Activated naive CD4-positive, alpha-beta T cell treated with anti-CD3 and anti-CD28 coated beads, Interleukin-2, amount 10 ng/mL, durations not matched to agents 7 days and 5 days (primary cell): ENCODE results near the gene ST6GAL1.
"Not testable (repeated sequence)": the region's sequence is repeated elsewhere in the genome, so short reads cannot be mapped to it uniquely, and the experiment has no call there.

Experiments used
- CTCF ChIA-PET: fragments of 350-600 bp; sonication (Branson Sonifier 250); formaldehyde crosslinking; loops from one replicate; lab custom pipeline; 2021; ENCODE audit warnings: antibody characterized with exemption; lab: Charles Lee
- DNase-seq: peaks from one replicate; pipeline ENCODE4 v3.0.0-alpha.2; 2020
- H3K27ac Mint-ChIP-seq: one replicate; pipeline ENCODE4 v1.8.0; 2021; ENCODE audit warnings: mild to moderate bottlenecking, moderate library complexity, mixed read lengths
- H3K27me3 Mint-ChIP-seq: one replicate; pipeline ENCODE4 v1.8.0; 2021; ENCODE audit warnings: mild to moderate bottlenecking, mixed read lengths
- H3K36me3 Mint-ChIP-seq: one replicate; pipeline ENCODE4 v1.8.0; 2021; ENCODE audit warnings: mixed read lengths
- H3K4me1 Mint-ChIP-seq: one replicate; pipeline ENCODE4 v1.8.0; 2021; ENCODE audit warnings: mixed read lengths
- H3K4me3 Mint-ChIP-seq: one replicate; pipeline ENCODE4 v1.8.0; 2021; ENCODE audit warnings: mild to moderate bottlenecking, moderate library complexity, mixed read lengths
- H3K9me3 Mint-ChIP-seq: one replicate; pipeline ENCODE4 v1.8.0; 2021; ENCODE audit warnings: mixed read lengths

The ST6GAL1 gene

GRCh38 chr3:187011915-187012314 lies 81.6 kb downstream of the ST6GAL1 start:
- H3K36me3 Mint-ChIP-seq = peaks cover 64% of the 10 kb centered on the region
- H3K4me1 Mint-ChIP-seq = peaks cover 73% of the 10 kb centered on the region
- no peaks in the 10 kb centered on the region for H3K27me3 Mint-ChIP-seq
- CTCF ChIA-PET = no interaction called here
- no peak for DNase-seq
- H3K9me3 Mint-ChIP-seq = peaks cover 4% of the 10 kb centered on the region
- H3K4me3 Mint-ChIP-seq = no peak overlapping the region
- peak overlapping the region; percentile 92 for H3K27ac Mint-ChIP-seq

- H3K36me3 Mint-ChIP-seq = peaks cover 61% of the 10 kb centered on the region
- H3K27ac Mint-ChIP-seq = peak overlapping the region; percentile 92
- CTCF ChIA-PET = no interaction called here
- H3K9me3 Mint-ChIP-seq = peaks cover 2% of the 10 kb centered on the region
- H3K4me1 Mint-ChIP-seq = peaks cover 66% of the 10 kb centered on the region
- DNase-seq = peak; percentile 81
- H3K27me3 Mint-ChIP-seq = no peaks in the 10 kb centered on the region
- peak overlapping the region; percentile 31 for H3K4me3 Mint-ChIP-seq
These were observed 82.3 kb downstream of the ST6GAL1 start for GRCh38 chr3:187012609-187013051.

- H3K4me3 Mint-ChIP-seq = peak overlapping the region; percentile 31
- no peaks in the 10 kb centered on the region for H3K9me3 Mint-ChIP-seq
- H3K36me3 Mint-ChIP-seq = peaks cover 61% of the 10 kb centered on the region
- CTCF ChIA-PET = interaction anchor here (0.9 kb wide), 1 partner anchor 8 kb away, joined by 3 read pairs; no protein-coding TSS in a partner anchor
- H3K27ac Mint-ChIP-seq = peak overlapping the region; percentile 92
- no peaks in the 10 kb centered on the region for H3K27me3 Mint-ChIP-seq
- no peak for DNase-seq
- peaks cover 60% of the 10 kb centered on the region for H3K4me1 Mint-ChIP-seq
These were observed 82.9 kb downstream of the ST6GAL1 start for GRCh38 chr3:187013159-187013716.

- Mint-ChIP-seq H3K27ac (no peak overlapping the region), H3K4me1 (peaks cover 68% of the 10 kb centered on the region), H3K27me3 (no peaks in the 10 kb centered on the region), H3K36me3 (peaks cover 66% of the 10 kb centered on the region), H3K9me3 (no peaks in the 10 kb centered on the region), H3K4me3 (no peak overlapping the region)
- CTCF ChIA-PET = no interaction called here
- no peak for DNase-seq
These were observed 84.1 kb downstream of the ST6GAL1 start for GRCh38 chr3:187014417-187014864.

- no peaks in the 10 kb centered on the region for H3K27me3 Mint-ChIP-seq
- H3K9me3 Mint-ChIP-seq = no peaks in the 10 kb centered on the region
- CTCF ChIA-PET = interaction anchor here (0.9 kb wide), 1 partner anchor 10 kb away, joined by 4 read pairs; no protein-coding TSS in a partner anchor
- peaks cover 65% of the 10 kb centered on the region for H3K36me3 Mint-ChIP-seq
- H3K4me1 Mint-ChIP-seq = peaks cover 83% of the 10 kb centered on the region
- H3K4me3 Mint-ChIP-seq = no peak overlapping the region
- peak overlapping the region; percentile 15 for H3K27ac Mint-ChIP-seq
- DNase-seq = no peak
These were observed 85.7 kb downstream of the ST6GAL1 start for GRCh38 chr3:187015903-187016638.

- CTCF ChIA-PET = interaction anchor here (0.9 kb wide), 1 partner anchor 10 kb away, joined by 4 read pairs; no protein-coding TSS in a partner anchor
- Mint-ChIP-seq H3K9me3 (no peaks in the 10 kb centered on the region), H3K4me1 (peaks cover 84% of the 10 kb centered on the region), H3K27ac (no peak overlapping the region), H3K27me3 (no peaks in the 10 kb centered on the region), H3K36me3 (peaks cover 66% of the 10 kb centered on the region), H3K4me3 (no peak overlapping the region)
- DNase-seq = no peak
These were observed 86.5 kb downstream of the ST6GAL1 start for GRCh38 chr3:187016639-187017345.

GRCh38 chr3:187017511-187018230 lies 87.3 kb downstream of the ST6GAL1 start:
- Mint-ChIP-seq H3K27ac (no peak overlapping the region), H3K4me3 (no peak overlapping the region), H3K9me3 (no peaks in the 10 kb centered on the region), H3K27me3 (no peaks in the 10 kb centered on the region), H3K4me1 (peaks cover 84% of the 10 kb centered on the region), H3K36me3 (peaks cover 66% of the 10 kb centered on the region)
- DNase-seq = no peak
- CTCF ChIA-PET = interaction anchor here (0.9 kb wide), 1 partner anchor 9 kb away, joined by 4 read pairs; no protein-coding TSS in a partner anchor

- peak overlapping the region; percentile 1 for H3K4me3 Mint-ChIP-seq
- CTCF ChIA-PET = interaction anchor here (1.0 to 1.9 kb wide), 3 partner anchors 26 to 170 kb away, joined by 4 to 5 read pairs (median 4); no protein-coding TSS in a partner anchor
- peaks cover 79% of the 10 kb centered on the region for H3K4me1 Mint-ChIP-seq
- peaks cover 62% of the 10 kb centered on the region for H3K36me3 Mint-ChIP-seq
- peak overlapping the region; percentile 97 for H3K27ac Mint-ChIP-seq
- no peaks in the 10 kb centered on the region for H3K27me3 Mint-ChIP-seq
- DNase-seq = no peak
- no peaks in the 10 kb centered on the region for H3K9me3 Mint-ChIP-seq
These were observed 89.3 kb downstream of the ST6GAL1 start for GRCh38 chr3:187019542-187020072.

GRCh38 chr3:187020376-187020775 lies 90.0 kb downstream of the ST6GAL1 start:
- Mint-ChIP-seq H3K4me1 (peaks cover 78% of the 10 kb centered on the region), H3K27me3 (no peaks in the 10 kb centered on the region), H3K27ac (peak overlapping the region; percentile 97), H3K36me3 (peaks cover 61% of the 10 kb centered on the region), H3K4me3 (peak overlapping the region; percentile 35), H3K9me3 (no peaks in the 10 kb centered on the region)
- CTCF ChIA-PET = no interaction called here
- DNase-seq = peak; percentile 72

GRCh38 chr3:187021748-187022402 lies 91.5 kb downstream of the ST6GAL1 start:
- H3K27me3 Mint-ChIP-seq = no peaks in the 10 kb centered on the region
- no peak overlapping the region for H3K4me3 Mint-ChIP-seq
- no peak for DNase-seq
- peaks cover 48% of the 10 kb centered on the region for H3K36me3 Mint-ChIP-seq
- no peaks in the 10 kb centered on the region for H3K9me3 Mint-ChIP-seq
- CTCF ChIA-PET = interaction anchor here (1.0 kb wide), 1 partner anchor 9 kb away, joined by 3 read pairs; no protein-coding TSS in a partner anchor
- H3K27ac Mint-ChIP-seq = peak overlapping the region; percentile 97
- peaks cover 64% of the 10 kb centered on the region for H3K4me1 Mint-ChIP-seq

- H3K27ac Mint-ChIP-seq = peak overlapping the region; percentile 97
- H3K27me3 Mint-ChIP-seq = no peaks in the 10 kb centered on the region
- DNase-seq = no peak
- H3K36me3 Mint-ChIP-seq = peaks cover 46% of the 10 kb centered on the region
- CTCF ChIA-PET = no interaction called here
- no peak overlapping the region for H3K4me3 Mint-ChIP-seq
- peaks cover 68% of the 10 kb centered on the region for H3K4me1 Mint-ChIP-seq
- H3K9me3 Mint-ChIP-seq = no peaks in the 10 kb centered on the region
These were observed 92.2 kb downstream of the ST6GAL1 start for GRCh38 chr3:187022403-187023029.

GRCh38 chr3:187023340-187023739 lies 93.0 kb downstream of the ST6GAL1 start:
- DNase-seq, H3K27me3 Mint-ChIP-seq, CTCF ChIA-PET, H3K4me3 Mint-ChIP-seq, H3K9me3 Mint-ChIP-seq: not testable (repeated sequence)
- Mint-ChIP-seq H3K27ac (peak overlapping the region; percentile 12), H3K4me1 (peaks cover 71% of the 10 kb centered on the region), H3K36me3 (peaks cover 43% of the 10 kb centered on the region)
